ENCODE data around the gene MAD1L1.
A peak's percentile ranks its signal among the peaks of the same experiment; 100 is the strongest.

Gene MAD1L1

GRCh38 chr7:2258661-2259365 lies 26.1 kb upstream of the MAD1L1 start:
- DNase-seq (ENCODE audit: low read depth, low spot score), result no peak

DNA sequence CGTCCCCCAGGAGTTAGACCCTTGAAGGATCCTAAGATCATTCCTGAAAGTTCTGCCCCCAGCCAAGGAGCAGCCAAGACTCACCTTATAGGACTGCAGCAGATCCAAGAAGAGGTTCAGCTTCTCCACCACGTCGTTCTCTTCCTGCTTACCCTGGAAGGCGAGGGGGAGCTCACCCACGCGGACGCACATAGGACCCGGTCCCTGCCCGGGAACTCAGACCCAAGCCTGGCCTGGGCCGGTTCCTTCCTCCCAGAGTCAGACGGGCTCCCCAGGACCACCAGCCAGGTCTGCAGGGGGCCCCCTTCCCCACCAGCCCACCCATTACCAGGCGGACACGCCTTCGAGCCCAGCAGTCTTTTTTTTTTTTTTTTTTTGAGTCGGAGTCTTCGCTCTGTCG lies 24.9 kb upstream of the MAD1L1 start:
- DNase-seq (ENCODE audit: low read depth, low spot score), result no peak

GRCh38 chr7:2257046-2257551 lies 24.4 kb upstream of the MAD1L1 start:
- DNase-seq (ENCODE audit: low read depth, low spot score), result no peak

DNA sequence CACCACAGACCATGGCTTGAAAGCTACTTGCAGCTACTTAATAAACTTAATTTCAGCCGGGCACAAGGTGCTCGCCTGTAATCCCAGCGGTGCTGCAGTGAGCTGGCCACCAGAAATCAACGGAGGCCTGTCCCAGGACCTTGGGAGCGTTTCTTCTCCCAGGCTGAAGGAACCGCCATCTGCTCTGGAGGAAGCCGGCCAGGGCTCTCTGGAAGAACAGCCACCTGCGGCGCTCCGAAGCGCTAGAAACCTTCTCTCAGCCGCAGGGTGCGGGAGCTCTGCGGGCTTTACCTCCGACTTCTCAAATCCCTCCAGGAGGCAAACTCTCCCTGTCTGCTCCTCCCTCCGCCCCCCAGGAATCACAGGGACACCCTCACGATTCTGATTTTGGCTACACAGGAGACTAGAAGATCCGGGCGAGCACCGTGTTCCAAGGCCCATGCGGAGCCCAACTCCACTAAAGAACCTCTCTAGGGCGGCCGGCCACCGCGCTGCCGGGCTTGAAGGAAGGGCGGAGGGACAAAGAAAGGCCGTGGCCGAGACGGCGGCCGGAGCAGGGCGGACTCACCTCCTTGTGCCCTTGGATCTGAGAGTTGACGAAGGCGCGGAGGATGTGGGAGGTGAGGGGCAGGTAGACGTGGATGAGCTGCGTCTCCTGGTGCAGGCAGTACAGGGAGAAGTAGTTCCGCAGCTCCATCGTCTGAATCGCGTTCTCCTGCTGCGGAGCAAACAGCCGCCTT lies 23.7 kb upstream of the MAD1L1 start:
- no peak for DNase-seq (ENCODE audit: low read depth, low spot score)

GRCh38 chr7:2255145-2256139 lies 22.7 kb upstream of the MAD1L1 start:
- no peak for DNase-seq (ENCODE audit: low read depth, low spot score)

GRCh38 chr7:2254429-2255144 lies 21.8 kb upstream of the MAD1L1 start:
- no peak for DNase-seq (ENCODE audit: low read depth, low spot score)

GRCh38 chr7:2253525-2254244 lies 20.9 kb upstream of the MAD1L1 start:
- DNase-seq (ENCODE audit: low read depth, low spot score), result no peak

DNA sequence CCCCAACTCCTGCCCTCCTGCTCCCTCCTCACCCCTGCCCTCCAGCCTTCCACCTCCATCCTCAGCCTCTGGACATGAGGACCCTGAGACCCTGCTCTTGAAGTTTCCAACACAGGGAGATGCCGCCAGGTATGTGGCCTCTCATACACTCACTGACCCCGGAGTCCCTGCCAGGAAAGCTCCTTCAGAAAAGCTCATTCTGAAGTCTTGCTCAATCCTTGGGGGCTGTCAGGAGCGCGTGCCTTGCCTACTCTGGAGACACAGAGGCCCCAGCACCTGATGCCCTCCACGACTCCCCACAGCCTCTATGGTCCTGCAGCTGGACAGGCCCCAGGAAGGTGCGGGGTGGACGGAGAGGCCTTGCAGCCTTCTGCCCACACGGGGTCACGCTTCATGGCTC lies 20.3 kb upstream of the MAD1L1 start:
- no peak for DNase-seq (ENCODE audit: low read depth, low spot score)

GRCh38 chr7:2251841-2252771 lies 19.4 kb upstream of the MAD1L1 start:
- DNase-seq (ENCODE audit: low read depth, low spot score), result no peak

- no peak for DNase-seq (ENCODE audit: low read depth, low spot score)
Measured at GRCh38 chr7:2251381-2251780, 18.6 kb upstream of the MAD1L1 start.

- DNase-seq (ENCODE audit: low read depth, low spot score), result no peak
Measured at GRCh38 chr7:2249744-2250323, 17.1 kb upstream of the MAD1L1 start.

DNA sequence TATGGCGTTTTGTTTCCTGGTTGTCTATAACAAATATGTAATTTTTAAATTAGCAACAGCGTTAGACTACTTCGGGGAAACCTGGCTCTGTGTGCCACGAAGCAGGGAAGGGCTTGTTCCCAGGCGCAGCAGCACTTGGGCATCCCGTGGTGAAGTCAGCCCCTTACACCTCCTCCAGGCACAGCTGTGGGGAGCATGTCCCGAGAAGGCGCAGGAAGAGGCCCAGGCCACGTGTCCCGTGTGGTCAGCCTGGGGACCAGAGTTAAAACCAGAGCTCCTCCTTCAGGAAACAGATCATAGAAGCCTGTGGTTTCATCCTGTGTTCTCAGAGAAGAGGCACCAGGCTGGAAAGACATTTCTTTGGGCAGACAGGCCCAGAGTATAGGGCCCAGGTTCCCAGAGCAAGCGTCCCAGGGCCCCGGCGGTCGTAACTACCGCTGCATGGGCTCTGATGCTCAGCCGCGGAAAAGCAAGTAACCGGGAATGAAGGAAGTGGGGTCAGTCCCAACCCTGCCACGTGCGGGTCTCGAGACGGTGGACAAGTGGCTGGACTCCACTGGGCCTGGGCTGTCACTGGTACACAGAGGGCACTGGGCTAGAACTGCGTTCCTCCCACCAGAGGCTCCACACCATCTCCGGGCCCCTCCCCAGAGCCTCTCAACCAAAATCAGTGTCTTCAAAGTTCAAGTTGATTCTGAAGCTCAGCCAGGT lies 16.4 kb upstream of the MAD1L1 start:
- peak; percentile 91 for DNase-seq (ENCODE audit: low read depth, low spot score)

GRCh38 chr7:2247141-2247995 lies 14.6 kb upstream of the MAD1L1 start:
- DNase-seq (ENCODE audit: low read depth, low spot score), result no peak

DNA sequence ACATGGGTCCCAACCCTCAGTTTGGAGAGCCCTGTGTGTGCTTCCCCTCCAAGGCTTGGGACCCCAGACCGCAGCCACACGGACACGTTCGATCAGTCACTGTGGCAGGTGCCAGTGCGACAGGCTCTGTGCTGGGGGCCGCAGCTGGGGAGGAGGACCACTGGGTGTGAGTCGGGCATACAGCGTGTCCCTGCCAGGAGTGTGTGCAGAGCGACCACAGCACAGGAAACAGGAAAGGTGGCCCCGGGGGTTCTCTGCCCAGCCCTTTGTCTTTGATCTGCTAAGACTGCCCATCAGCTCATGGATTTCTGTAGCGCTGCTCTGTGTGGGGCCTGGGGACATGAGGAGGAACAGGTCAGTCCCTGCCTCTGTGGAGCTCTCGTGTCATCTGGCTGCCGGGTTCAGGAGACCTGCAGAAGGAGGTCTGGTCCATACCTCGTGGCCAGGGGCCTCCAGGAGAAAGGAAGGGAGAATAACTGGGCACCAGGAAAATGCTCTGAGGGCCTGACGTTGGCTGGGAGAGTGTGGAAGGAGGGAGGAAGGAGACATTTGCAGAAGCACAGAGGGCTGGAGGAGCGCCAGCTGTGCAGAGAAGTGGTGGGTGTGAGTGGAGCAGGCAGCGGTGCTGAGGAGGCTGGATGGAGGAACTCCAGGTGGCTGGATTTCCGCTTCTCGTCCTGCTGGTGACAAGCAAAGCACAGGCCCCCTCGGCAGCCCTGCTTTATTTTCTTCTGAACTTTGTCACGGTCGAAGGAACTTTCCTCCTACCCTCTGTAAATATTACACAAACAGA lies 13.3 kb upstream of the MAD1L1 start:
- DNase-seq (ENCODE audit: low read depth, low spot score), result no peak

- DNase-seq (ENCODE audit: low read depth, low spot score), result no peak
Measured at GRCh38 chr7:2244404-2244995, 11.8 kb upstream of the MAD1L1 start.

- DNase-seq (ENCODE audit: low read depth, low spot score), result no peak
Measured at GRCh38 chr7:2243458-2243857, 10.7 kb upstream of the MAD1L1 start.
